IMR-90 (cell line): ENCODE measurements around the gene HNRNPLL. TPM values are rescaled to one million over a fixed set of nuclear protein-coding genes. Genes with fewer than 3 reads are reported as not detected.
"Not testable (repeated sequence)": the region's sequence is repeated elsewhere in the genome, so short reads cannot be mapped to it uniquely, and the experiment has no call there.

Experiments used
- ATAC-seq: fragments of 200-7000 bp; cut with Tn5 transposase; 2 replicates; pipeline ENCODE4 v1.9.1; 2020; ENCODE audit warnings: low read depth, mild to moderate bottlenecking, moderate library complexity
- BruUV-seq: library from RNA; stranded (reverse); fragments of 400-500 nt; replicated peaks from 2 replicates; lab custom pipeline; 2021; lab: Mats Ljungman, UMichigan
- CTCF ChIA-PET: fragments of 300-600 bp; formaldehyde crosslinking; extraction: SDS; loops from one replicate; lab custom pipeline; 2021; ENCODE audit warnings: antibody characterized with exemption; lab: Yijun Ruan, JAX
- POLR2A ChIA-PET: fragments of 300-600 bp; sonication (Branson Sonifier 250); formaldehyde crosslinking; loops from one replicate; lab custom pipeline; 2022; ENCODE audit warnings: antibody characterized with exemption; ENCODE audit not compliant: unreplicated experiment; lab: Charles Lee
- DNase-seq: peaks from one replicate; pipeline ENCODE4 v3.0.0; 2013
- H2AFZ ChIP-seq: replicated peaks from 2 replicates; pipeline ENCODE3; 2013; ENCODE audit warnings: low read length, mild to moderate bottlenecking; ENCODE audit not compliant: poor library complexity
- H2AK5ac ChIP-seq: 2 replicates; pipeline ENCODE4 v1.6.1; 2013; ENCODE audit warnings: low read depth, low read length, inconsistent platforms
- H2AK9ac ChIP-seq: replicated peaks from 2 replicates; pipeline ENCODE3; 2013; ENCODE audit warnings: mild to moderate bottlenecking, low read depth, low read length, moderate library complexity; ENCODE audit not compliant: poor library complexity
- H2BK120ac ChIP-seq: 2 replicates; pipeline ENCODE4 v1.6.1; 2013; ENCODE audit warnings: low read depth, low read length, inconsistent platforms
- H2BK15ac ChIP-seq: 3 replicates; pipeline ENCODE4 v1.6.1; 2013; ENCODE audit warnings: low read depth, low read length, inconsistent platforms
- H2BK20ac ChIP-seq: 2 replicates; pipeline ENCODE4 v1.6.1; 2013; ENCODE audit warnings: low read depth, mild to moderate bottlenecking, inconsistent platforms, low read length, moderate library complexity
- H2BK5ac ChIP-seq: 2 replicates; pipeline ENCODE4 v1.6.1; 2013; ENCODE audit warnings: mild to moderate bottlenecking, low read depth, low read length, inconsistent platforms; ENCODE audit not compliant: poor library complexity, severe bottlenecking
- H3K14ac ChIP-seq: replicated peaks from 2 replicates; pipeline ENCODE4 v1.6.1; 2013; ENCODE audit warnings: low read depth, low read length, inconsistent platforms
- H3K18ac ChIP-seq: 2 replicates; pipeline ENCODE4 v1.6.1; 2013; ENCODE audit warnings: low read depth, low read length, control low read depth
- H3K23ac ChIP-seq: 2 replicates; pipeline ENCODE4 v1.6.1; 2013; ENCODE audit warnings: low read depth, low read length, inconsistent platforms
- H3K27ac ChIP-seq: 2 replicates; pipeline ENCODE4 v1.5.1; 2013; ENCODE audit warnings: mild to moderate bottlenecking, control low read depth, low read length; ENCODE audit not compliant: insufficient read depth
- H3K27me3 ChIP-seq: 2 replicates; pipeline ENCODE4 v1.6.1; 2013; ENCODE audit warnings: low read length; ENCODE audit not compliant: control insufficient read depth, insufficient read depth
- H3K36me3 ChIP-seq: 2 replicates; pipeline ENCODE4 v1.6.1; 2013; ENCODE audit warnings: low read length, mixed read lengths; ENCODE audit not compliant: control insufficient read depth, insufficient read depth
- H3K4ac ChIP-seq: 2 replicates; pipeline ENCODE4 v1.6.1; 2013; ENCODE audit warnings: low read depth, low read length, inconsistent platforms
- H3K4me1 ChIP-seq: 2 replicates; pipeline ENCODE4 v1.6.1; 2013; ENCODE audit warnings: low read length, mixed read lengths; ENCODE audit not compliant: control insufficient read depth, insufficient read depth
- H3K4me2 ChIP-seq: 2 replicates; pipeline ENCODE4 v1.6.1; 2013; ENCODE audit warnings: low read depth, mild to moderate bottlenecking, control low read depth, low read length, moderate library complexity
- H3K4me3 ChIP-seq: 2 replicates; pipeline ENCODE4 v1.5.1; 2013; ENCODE audit warnings: low read depth, mild to moderate bottlenecking, control low read depth, low read length, moderate library complexity; ENCODE audit not compliant: insufficient read depth
- H3K56ac ChIP-seq: 2 replicates; pipeline ENCODE4 v1.6.1; 2013; ENCODE audit warnings: low read length, inconsistent platforms; ENCODE audit not compliant: insufficient read depth; ENCODE audit errors: extremely low read depth
- H3K79me1 ChIP-seq, 2 experiments: 2 replicates each; pipeline ENCODE4 v1.6.1; 2013; ENCODE audit warnings: low read length in 2 of 2, inconsistent platforms in 1 of 2, low read depth in 1 of 2
- H3K9ac ChIP-seq: 2 replicates; pipeline ENCODE4 v1.6.1; 2013; ENCODE audit warnings: low read depth, low read length, control low read depth
- H3K9me1 ChIP-seq: 2 replicates; pipeline ENCODE4 v1.6.1; 2013; ENCODE audit warnings: low read length, inconsistent platforms; ENCODE audit not compliant: insufficient read depth
- H3K9me3 ChIP-seq: 2 replicates; pipeline ENCODE4 v1.6.1; 2013; ENCODE audit warnings: low read length; ENCODE audit not compliant: control insufficient read depth, insufficient read depth
- H4K20me1 ChIP-seq: 2 replicates; pipeline ENCODE4 v1.6.1; 2013; ENCODE audit warnings: low read length, inconsistent platforms; ENCODE audit not compliant: insufficient read depth
- H4K5ac ChIP-seq: 2 replicates; pipeline ENCODE4 v1.6.1; 2013; ENCODE audit warnings: mild to moderate bottlenecking, low read depth, low read length, control low read depth
- H4K8ac ChIP-seq, 2 experiments: 2 replicates each; pipeline ENCODE4 v1.6.1; 2013; ENCODE audit warnings: low read depth in 2 of 2, low read length in 2 of 2, control low read depth in 1 of 2, inconsistent platforms in 1 of 2
- H4K91ac ChIP-seq: 2 replicates; pipeline ENCODE4 v1.6.1; 2013; ENCODE audit warnings: low read depth, low read length, inconsistent platforms; ENCODE audit not compliant: insufficient read depth
- RCOR1 ChIP-seq: IDR thresholded peaks from 2 replicates; pipeline ENCODE4 v1.6.1; 2012; ENCODE audit warnings: mild to moderate bottlenecking, low read length, improper control_type of control experiment; ENCODE audit not compliant: insufficient replicate concordance
- USF2 ChIP-seq: fragments of 150-350 bp; IDR thresholded peaks from 2 replicates; pipeline ENCODE4 v1.6.1; 2017; ENCODE audit warnings: mild to moderate bottlenecking, antibody characterized with exemption, low read length, low read depth
- WGBS, 2 experiments: methylation state at CpG; one replicate each; pipeline versions ENCODE4 v1.1.5 to v1.1.7; 2013; ENCODE audit warnings: missing lambda C conversion rate in 2 of 2; ENCODE audit not compliant: insufficient read length in 1 of 2; ENCODE audit errors: extremely low coverage in 2 of 2; 5-methylcytosine and 5-hydroxymethylcytosine counted together
- dilution Hi-C: fragments of 300-500 bp; cut with HindIII; formaldehyde crosslinking; loops from one replicate; pipeline ENCODE4 v1.14.3; 2018; ENCODE audit warnings: low sequenced_read_pairs; ENCODE audit not compliant: unreplicated experiment
- in situ Hi-C: fragments of 300-500 bp; cut with MboI; formaldehyde crosslinking; loops from 3 replicates; pipeline ENCODE4 v1.14.3; 2019; ENCODE audit warnings: low sequenced_read_pairs, inconsistent platforms, mixed read lengths
- intact Hi-C: fragments of 100-400 bp; cut with micrococcal nuclease; formaldehyde crosslinking; loops from 2 replicates; pipeline ENCODE4 v1.10.0; 2022
- polyA plus RNA-seq, 3 experiments: library from polyadenylated mRNA; depleted of rRNA; stranded (reverse); fragments of >200 nt; gene quantifications; 2 replicates each; pipeline ENCODE4 v1.2.3, GENCODE V29; 2012; ENCODE audit warnings: low replicate concordance in 1 of 3
- total RNA-seq: library from RNA; depleted of rRNA; stranded (reverse); fragments of >200 nt; gene quantifications from 2 replicates; pipeline ENCODE4 v1.2.3, GENCODE V29; 2012

The HNRNPLL gene
- total and polyA plus RNA-seq, 2 of the 4 experiments (the other 2 are of a cell fraction) = 23.7 to 53.1 TPM

GRCh38 chr2:38537937-38538525, 64.7 kb downstream of the HNRNPLL start:
- Histone ChIP-seq H3K4me1 (peaks cover 8% of the 10 kb centered on the region; the same call in 1 of the 2 replicates), H3K79me1 (no peaks in the 10 kb centered on the region), H3K56ac (no peak overlapping the region), H2AFZ (no peak overlapping the region), H3K4ac (no peak overlapping the region), H2AK5ac (no peak overlapping the region), H3K4me2 (no peak overlapping the region), H4K20me1 (no peaks in the 10 kb centered on the region), H2AK9ac (no peak overlapping the region), H4K91ac (no peak overlapping the region), H3K23ac (no peak overlapping the region), H2BK20ac (no peak overlapping the region), H3K9me3 (no peaks in the 10 kb centered on the region), H3K9me1 (no peaks in the 10 kb centered on the region), H3K4me3 (no peak overlapping the region), H4K8ac (no peak overlapping the region), H3K27ac (no peak overlapping the region), H3K9ac (no peak overlapping the region), H4K5ac (no peak overlapping the region), H2BK120ac (no peak overlapping the region), H3K27me3 (0 out of 2 replicates have a peak, but pooled peaks cover 4% of the 10 kb centered on the region), H2BK15ac (no peak overlapping the region), H3K18ac (no peak overlapping the region), H3K14ac (no peak overlapping the region), H2BK5ac (no peak overlapping the region), H3K36me3 (no peaks in the 10 kb centered on the region)
- in situ Hi-C loops = no loop called here
- intact Hi-C loops = loop anchor here (5.0 to 10.0 kb wide), 2 partner anchors 189 to 297 kb away; no protein-coding TSS in a partner anchor
- no TSS peak for BruUV-seq
- TF ChIP-seq RCOR1 (no peak), USF2 (no peak)
- DNase-seq (no peak), ATAC-seq (no peak)
- no CpG with 5 or more reads among the region's 3 CpGs for WGBS, 2 experiments
- dilution Hi-C loops = no loop called here
- ChIA-PET CTCF (no interaction called here), POLR2A (interaction anchor here (0.7 kb wide), 1 partner anchor 213 kb away, joined by 3 read pairs; the partner anchor contains the start of gene SRSF7)

GRCh38 chr2:38537296-38537695, 65.4 kb downstream of the HNRNPLL start:
- intact Hi-C loops = loop anchor here (5.0 to 10.0 kb wide), 2 partner anchors 190 to 298 kb away; no protein-coding TSS in a partner anchor
- H4K91ac ChIP-seq, H3K56ac ChIP-seq, H4K5ac ChIP-seq, H2AK5ac ChIP-seq, dilution Hi-C loops, DNase-seq, H3K36me3 ChIP-seq, H2BK15ac ChIP-seq, H3K18ac ChIP-seq, H3K4me2 ChIP-seq, H2BK120ac ChIP-seq, H2AFZ ChIP-seq, H3K9me1 ChIP-seq, H3K4me3 ChIP-seq, H4K8ac ChIP-seq, H2BK20ac ChIP-seq, H3K4ac ChIP-seq, H3K9ac ChIP-seq, H2BK5ac ChIP-seq, ATAC-seq, in situ Hi-C loops, H3K9me3 ChIP-seq, H3K23ac ChIP-seq, BruUV-seq, H3K79me1 ChIP-seq, H3K27ac ChIP-seq, H2AK9ac ChIP-seq, H3K14ac ChIP-seq, H4K20me1 ChIP-seq, H3K4me1 ChIP-seq: not testable (repeated sequence)
- POLR2A ChIA-PET = interaction anchor here (0.7 kb wide), 1 partner anchor 214 kb away, joined by 3 read pairs; the partner anchor contains the start of gene SRSF7
- no CpG with 5 or more reads among the region's 13 CpGs for WGBS, 2 experiments
- H3K27me3 ChIP-seq = peaks cover 10% of the 10 kb centered on the region; the same call in 1 of the 2 replicates
- CTCF ChIA-PET = interaction anchor here (1.0 kb wide), 1 partner anchor 163 kb away, joined by 5 read pairs; no protein-coding TSS in a partner anchor
